Spleen (tissue), 7 donors: ENCODE results near the gene IPCEF1.

Source experiments
- CTCF ChIP-seq, 11 experiments: fragments of 200-600 bp in 7 of 11; fragments of 450-650 bp in 4 of 11; sonication (generic) in 4 of 11; IDR thresholded peaks in 8 of 11; conservative IDR thresholded peaks in 3 of 11; 1 replicate in 7 of 11; 2 replicates in 4 of 11; pipeline versions ENCODE4 v1.4.0 to v1.8.0; 2016 to 2021; ENCODE audit warnings: antibody characterized with exemption in 11 of 11, inconsistent platforms in 4 of 11, mild to moderate bottlenecking in 1 of 11
- POLR2A ChIP-seq, 3 donors: fragments of 450-650 bp; IDR thresholded peaks; one replicate each; pipeline ENCODE4 v1.5.1; 2017; ENCODE audit warnings: antibody characterized with exemption in 3 of 3, mild to moderate bottlenecking in 1 of 3
- donor health status: DM: no; HTN: no; CAD: no; lungs with moderate emphysema.
- donor health status: DM: no; HTN: no; CAD: no.
- donor health status: DM: no; HTN: no; CAD: no.

GRCh38 chr6:154402081-154402780, 45.6 kb upstream of the IPCEF1 start:
- TF ChIP-seq CTCF (IDR thresholded peaks at IDR 0.05 in 8 of 11, conservative IDR thresholded peaks at IDR 0.05 in 3 of 11) (no peak), POLR2A (IDR thresholded peaks at IDR 0.05) (no peak)
